Measurements from ENCODE around the gene FOXM1.

Gene FOXM1

GRCh38 chr12:2844786-2845185, 32.2 kb downstream of the FOXM1 start:
- Histone ChIP-seq H3K4me3 (ENCODE audit: low read length in 2 of 2) (no peak overlapping the region), H3K27me3 (ENCODE audit: control insufficient read depth in 2 of 2, insufficient read depth in 2 of 2, low read length in 2 of 2) (no peaks in the 10 kb centered on the region), H3K36me3 (ENCODE audit: control insufficient read depth in 2 of 2, insufficient read depth in 2 of 2, low read length in 2 of 2) (peaks cover 0 to 17% of the 10 kb centered on the region in 2 donors), H3K27ac (ENCODE audit: low read depth in 2 of 2, low read length in 2 of 2) (no peak overlapping the region), H3K9ac (ENCODE audit: low read depth in 1 of 2, low read length in 2 of 2) (no peak overlapping the region), H3K9me3 (ENCODE audit: control insufficient read depth in 2 of 2, low read length in 2 of 2) (no peaks in the 10 kb centered on the region), H3K4me1 (ENCODE audit: control insufficient read depth in 2 of 2, insufficient read depth in 2 of 2, low read length in 2 of 2) (peaks cover 0 to 3% of the 10 kb centered on the region in 2 donors)

GRCh38 chr12:2842948-2843347, 34.0 kb downstream of the FOXM1 start:
- no peak overlapping the region for H3K9ac ChIP-seq (ENCODE audit: low read depth in 1 of 2, low read length in 2 of 2)
- no peaks in the 10 kb centered on the region for H3K27me3 ChIP-seq (ENCODE audit: control insufficient read depth in 2 of 2, insufficient read depth in 2 of 2, low read length in 2 of 2)
- no peak overlapping the region for H3K27ac ChIP-seq (ENCODE audit: low read depth in 2 of 2, low read length in 2 of 2)
- H3K9me3 ChIP-seq (ENCODE audit: control insufficient read depth in 2 of 2, low read length in 2 of 2), result no peaks in the 10 kb centered on the region
- peaks cover 0 to 18% of the 10 kb centered on the region in 2 donors for H3K36me3 ChIP-seq (ENCODE audit: control insufficient read depth in 2 of 2, insufficient read depth in 2 of 2, low read length in 2 of 2)
- no peak overlapping the region for H3K4me3 ChIP-seq (ENCODE audit: low read length in 2 of 2)
- H3K4me1 ChIP-seq (ENCODE audit: control insufficient read depth in 2 of 2, insufficient read depth in 2 of 2, low read length in 2 of 2), result no peaks in the 10 kb centered on the region

- H3K36me3 ChIP-seq (ENCODE audit: control insufficient read depth in 2 of 2, insufficient read depth in 2 of 2, low read length in 2 of 2), result peaks cover 0 to 17% of the 10 kb centered on the region in 2 donors
- no peaks in the 10 kb centered on the region for H3K4me1 ChIP-seq (ENCODE audit: control insufficient read depth in 2 of 2, insufficient read depth in 2 of 2, low read length in 2 of 2)
- H3K4me3 ChIP-seq (ENCODE audit: low read length in 2 of 2), result no peak overlapping the region
- H3K27me3 ChIP-seq (ENCODE audit: control insufficient read depth in 2 of 2, insufficient read depth in 2 of 2, low read length in 2 of 2), result no peaks in the 10 kb centered on the region
- no peak overlapping the region for H3K9ac ChIP-seq (ENCODE audit: low read depth in 1 of 2, low read length in 2 of 2)
- H3K27ac ChIP-seq (ENCODE audit: low read depth in 2 of 2, low read length in 2 of 2), result no peak overlapping the region
- no peaks in the 10 kb centered on the region for H3K9me3 ChIP-seq (ENCODE audit: control insufficient read depth in 2 of 2, low read length in 2 of 2)
Measured at GRCh38 chr12:2841056-2841650, 35.8 kb downstream of the FOXM1 start.

GRCh38 chr12:2836574-2836973, 40.4 kb downstream of the FOXM1 start:
- H3K4me3 ChIP-seq (ENCODE audit: low read length in 2 of 2), result no peak overlapping the region
- no peak overlapping the region for H3K27ac ChIP-seq (ENCODE audit: low read depth in 2 of 2, low read length in 2 of 2)
- H3K27me3 ChIP-seq (ENCODE audit: control insufficient read depth in 2 of 2, insufficient read depth in 2 of 2, low read length in 2 of 2), result peaks cover 0 to 3% of the 10 kb centered on the region in 2 donors
- H3K9me3 ChIP-seq (ENCODE audit: control insufficient read depth in 2 of 2, low read length in 2 of 2), result no peaks in the 10 kb centered on the region
- peaks cover 0 to 3% of the 10 kb centered on the region in 2 donors for H3K4me1 ChIP-seq (ENCODE audit: control insufficient read depth in 2 of 2, insufficient read depth in 2 of 2, low read length in 2 of 2)
- H3K9ac ChIP-seq (ENCODE audit: low read depth in 1 of 2, low read length in 2 of 2), result no peak overlapping the region
- H3K36me3 ChIP-seq (ENCODE audit: control insufficient read depth in 2 of 2, insufficient read depth in 2 of 2, low read length in 2 of 2), result peaks cover 0 to 9% of the 10 kb centered on the region in 2 donors

GRCh38 chr12:2835691-2836403, 41.1 kb downstream of the FOXM1 start:
- Histone ChIP-seq H3K27me3 (ENCODE audit: control insufficient read depth in 2 of 2, insufficient read depth in 2 of 2, low read length in 2 of 2) (peaks cover 0 to 3% of the 10 kb centered on the region in 2 donors), H3K9me3 (ENCODE audit: control insufficient read depth in 2 of 2, low read length in 2 of 2) (no peaks in the 10 kb centered on the region), H3K36me3 (ENCODE audit: control insufficient read depth in 2 of 2, insufficient read depth in 2 of 2, low read length in 2 of 2) (peaks cover 0 to 6% of the 10 kb centered on the region in 2 donors), H3K9ac (ENCODE audit: low read depth in 1 of 2, low read length in 2 of 2) (no peak overlapping the region), H3K4me3 (ENCODE audit: low read length in 2 of 2) (no peak overlapping the region), H3K27ac (ENCODE audit: low read depth in 2 of 2, low read length in 2 of 2) (no peak overlapping the region), H3K4me1 (ENCODE audit: control insufficient read depth in 2 of 2, insufficient read depth in 2 of 2, low read length in 2 of 2) (peaks cover 0 to 3% of the 10 kb centered on the region in 2 donors)

GRCh38 chr12:2834581-2835491, 42.1 kb downstream of the FOXM1 start, which contains the start of gene NRIP2:
Gene NRIP2, minus strand, starts transcription at chr12:2835035. Its CDS starts 52 bp downstream, at chr12:2834983.
- Histone ChIP-seq H3K27ac (ENCODE audit: low read depth in 2 of 2, low read length in 2 of 2) (peak within 1 kb of the TSS in 1 of 2 donors; percentile 32), H3K4me1 (ENCODE audit: control insufficient read depth in 2 of 2, insufficient read depth in 2 of 2, low read length in 2 of 2) (peaks cover 0 to 3% of the 10 kb centered on the region in 2 donors), H3K4me3 (ENCODE audit: low read length in 2 of 2) (peak within 1 kb of the TSS in 1 of 2 donors; percentile 31), H3K27me3 (ENCODE audit: control insufficient read depth in 2 of 2, insufficient read depth in 2 of 2, low read length in 2 of 2) (peaks cover 0 to 3% of the 10 kb centered on the region in 2 donors), H3K9ac (ENCODE audit: low read depth in 1 of 2, low read length in 2 of 2) (no peak within 1 kb of the TSS), H3K9me3 (ENCODE audit: control insufficient read depth in 2 of 2, low read length in 2 of 2) (no peaks in the 10 kb centered on the region), H3K36me3 (ENCODE audit: control insufficient read depth in 2 of 2, insufficient read depth in 2 of 2, low read length in 2 of 2) (peaks cover 6 to 10% of the 10 kb centered on the region in 2 donors)

GRCh38 chr12:2833810-2834209, 43.2 kb downstream of the FOXM1 start:
- H3K9me3 ChIP-seq (ENCODE audit: control insufficient read depth in 2 of 2, low read length in 2 of 2), result no peaks in the 10 kb centered on the region
- peaks cover 6 to 10% of the 10 kb centered on the region in 2 donors for H3K36me3 ChIP-seq (ENCODE audit: control insufficient read depth in 2 of 2, insufficient read depth in 2 of 2, low read length in 2 of 2)
- no peak overlapping the region for H3K27ac ChIP-seq (ENCODE audit: low read depth in 2 of 2, low read length in 2 of 2)
- peaks cover 0 to 3% of the 10 kb centered on the region in 2 donors for H3K4me1 ChIP-seq (ENCODE audit: control insufficient read depth in 2 of 2, insufficient read depth in 2 of 2, low read length in 2 of 2)
- peaks cover 0 to 3% of the 10 kb centered on the region in 2 donors for H3K27me3 ChIP-seq (ENCODE audit: control insufficient read depth in 2 of 2, insufficient read depth in 2 of 2, low read length in 2 of 2)
- no peak overlapping the region for H3K9ac ChIP-seq (ENCODE audit: low read depth in 1 of 2, low read length in 2 of 2)
- H3K4me3 ChIP-seq (ENCODE audit: low read length in 2 of 2), result peak overlapping the region in 1 of 2 donors; percentile 31

GRCh38 chr12:2833327-2833726, 43.6 kb downstream of the FOXM1 start:
- Histone ChIP-seq H3K36me3 (ENCODE audit: control insufficient read depth in 2 of 2, insufficient read depth in 2 of 2, low read length in 2 of 2) (peaks cover 6 to 7% of the 10 kb centered on the region in 2 donors), H3K9ac (ENCODE audit: low read depth in 1 of 2, low read length in 2 of 2) (no peak overlapping the region), H3K4me3 (ENCODE audit: low read length in 2 of 2) (no peak overlapping the region), H3K27ac (ENCODE audit: low read depth in 2 of 2, low read length in 2 of 2) (no peak overlapping the region), H3K4me1 (ENCODE audit: control insufficient read depth in 2 of 2, insufficient read depth in 2 of 2, low read length in 2 of 2) (peaks cover 0 to 3% of the 10 kb centered on the region in 2 donors), H3K27me3 (ENCODE audit: control insufficient read depth in 2 of 2, insufficient read depth in 2 of 2, low read length in 2 of 2) (peaks cover 0 to 3% of the 10 kb centered on the region in 2 donors), H3K9me3 (ENCODE audit: control insufficient read depth in 2 of 2, low read length in 2 of 2) (no peaks in the 10 kb centered on the region)

- Histone ChIP-seq H3K9me3 (ENCODE audit: control insufficient read depth in 2 of 2, low read length in 2 of 2) (no peaks in the 10 kb centered on the region), H3K4me3 (ENCODE audit: low read length in 2 of 2) (no peak overlapping the region), H3K4me1 (ENCODE audit: control insufficient read depth in 2 of 2, insufficient read depth in 2 of 2, low read length in 2 of 2) (peaks cover 0 to 3% of the 10 kb centered on the region in 2 donors), H3K27ac (ENCODE audit: low read depth in 2 of 2, low read length in 2 of 2) (no peak overlapping the region), H3K36me3 (ENCODE audit: control insufficient read depth in 2 of 2, insufficient read depth in 2 of 2, low read length in 2 of 2) (peaks cover 12 to 13% of the 10 kb centered on the region in 2 donors), H3K27me3 (ENCODE audit: control insufficient read depth in 2 of 2, insufficient read depth in 2 of 2, low read length in 2 of 2) (peaks cover 0 to 3% of the 10 kb centered on the region in 2 donors), H3K9ac (ENCODE audit: low read depth in 1 of 2, low read length in 2 of 2) (no peak overlapping the region)
Measured at GRCh38 chr12:2832550-2833127, 44.3 kb downstream of the FOXM1 start.
